Measurements from ENCODE around the gene SMARCC2. TPM values are rescaled to one million over a fixed set of nuclear protein-coding genes. Genes with fewer than 3 reads are reported as not detected.

Gene SMARCC2
- total RNA-seq (2022) (143 and 150 TPM in 2 replicates), Bru-seq, nascent RNA (percentile 92 among the genes with signal in this experiment), BruChase-seq, experiment 1, labeled RNA remaining after a 6-hour chase (percentile 99 among the genes with signal in this experiment), BruChase-seq, experiment 2, labeled RNA remaining after a 2-hour chase (percentile 99 among the genes with signal in this experiment)
- long read RNA-seq, full-length matches to known transcripts, result 27 of 74 reads
- long read RNA-seq, partial matches to known transcripts, result 26 of 74 reads
- long read RNA-seq, other reads (novel, unspliced or antisense), result 21 of 74 reads

- BruUV-seq (replicated peaks), result no TSS peak
- intact Hi-C loops (cut with micrococcal nuclease; ENCODE audit: unreplicated experiment), result loop anchor here (2.0 to 10.0 kb wide), 2 partner anchors 71 to 145 kb away; partner anchors contain the start of genes RPS26 and ZC3H10
Observed at GRCh38 chr12:56189099-56189917, at the start of gene SMARCC2. Gene SMARCC2 (minus strand): TSS chr12:56189483. CDS start chr12:56189461, 22 bp downstream.

GRCh38 chr12:56237552-56237951 is 48.3 kb upstream of the SMARCC2 start:
- H3K36me3 Mint-ChIP-seq (ENCODE audit: insufficient read depth, unreplicated experiment), result peaks cover 26% of the 10 kb centered on the region
- DNase-seq, result no peak
- H3K27me3 Mint-ChIP-seq (ENCODE audit: unreplicated experiment), result no peaks in the 10 kb centered on the region
- CTCF ChIA-PET, result interaction anchor here (0.6 kb wide), 1 partner anchor 236 kb away, joined by 3 read pairs; no protein-coding TSS in a partner anchor
- H3K4me3 Mint-ChIP-seq (ENCODE audit: low read depth, unreplicated experiment), result no peak overlapping the region
- no peaks in the 10 kb centered on the region for H3K9me3 Mint-ChIP-seq (ENCODE audit: low read depth, unreplicated experiment)
- no peaks in the 10 kb centered on the region for H3K4me1 Mint-ChIP-seq (ENCODE audit: low read depth, unreplicated experiment)
- no peak overlapping the region for H3K27ac Mint-ChIP-seq (ENCODE audit: unreplicated experiment)
- TF ChIP-seq CTCF (IDR thresholded peaks at IDR 0.05; ENCODE audit: unreplicated experiment), result no peak
- BruUV-seq (replicated peaks), result no TSS peak
- intact Hi-C loops (cut with micrococcal nuclease; ENCODE audit: unreplicated experiment), result no loop called here

More at GRCh38 chr12:56189099-56189917, at the start of gene SMARCC2:
- Mint-ChIP-seq H3K4me1 (ENCODE audit: low read depth, unreplicated experiment) (peaks cover 41% of the 10 kb centered on the region), H3K27me3 (ENCODE audit: unreplicated experiment) (no peaks in the 10 kb centered on the region), H3K4me3 (ENCODE audit: low read depth, unreplicated experiment) (peak within 1 kb of the TSS; percentile 89), H3K9me3 (ENCODE audit: low read depth, unreplicated experiment) (no peaks in the 10 kb centered on the region), H3K36me3 (ENCODE audit: insufficient read depth, unreplicated experiment) (peaks cover 53% of the 10 kb centered on the region), H3K27ac (ENCODE audit: unreplicated experiment) (peak within 1 kb of the TSS; percentile 98)
- CTCF ChIA-PET, result interaction anchor here (0.6 to 3.8 kb wide), 21 partner anchors 13 to 1862 kb away, joined by 3 to 53 read pairs (median 7); partner anchors contain the start of genes COQ10A, ESYT1, MYL6 and PA2G4
- DNase-seq, result peak; percentile 96
- TF ChIP-seq CTCF (IDR thresholded peaks at IDR 0.05; ENCODE audit: unreplicated experiment), result peak; percentile 94

- peaks cover 23% of the 10 kb centered on the region for H3K36me3 Mint-ChIP-seq (ENCODE audit: insufficient read depth, unreplicated experiment)
- no TSS peak for BruUV-seq (replicated peaks)
- TF ChIP-seq CTCF (IDR thresholded peaks at IDR 0.05; ENCODE audit: unreplicated experiment), result no peak
- H3K27me3 Mint-ChIP-seq (ENCODE audit: unreplicated experiment), result no peaks in the 10 kb centered on the region
- DNase-seq, result no peak
- intact Hi-C loops (cut with micrococcal nuclease; ENCODE audit: unreplicated experiment), result no loop called here
- CTCF ChIA-PET, result no interaction called here
- H3K4me1 Mint-ChIP-seq (ENCODE audit: low read depth, unreplicated experiment), result no peaks in the 10 kb centered on the region
- no peak overlapping the region for H3K4me3 Mint-ChIP-seq (ENCODE audit: low read depth, unreplicated experiment)
- H3K9me3 Mint-ChIP-seq (ENCODE audit: low read depth, unreplicated experiment), result no peaks in the 10 kb centered on the region
- H3K27ac Mint-ChIP-seq (ENCODE audit: unreplicated experiment), result no peak overlapping the region
Observed at GRCh38 chr12:56236985-56237384, 47.7 kb upstream of the SMARCC2 start.

GRCh38 chr12:56236091-56236490 is 46.8 kb upstream of the SMARCC2 start:
- peaks cover 15% of the 10 kb centered on the region for H3K36me3 Mint-ChIP-seq (ENCODE audit: insufficient read depth, unreplicated experiment)
- H3K4me1 Mint-ChIP-seq (ENCODE audit: low read depth, unreplicated experiment), result no peaks in the 10 kb centered on the region
- BruUV-seq (replicated peaks), result no TSS peak
- H3K4me3 Mint-ChIP-seq (ENCODE audit: low read depth, unreplicated experiment), result no peak overlapping the region
- intact Hi-C loops (cut with micrococcal nuclease; ENCODE audit: unreplicated experiment), result no loop called here
- no peaks in the 10 kb centered on the region for H3K27me3 Mint-ChIP-seq (ENCODE audit: unreplicated experiment)
- no peak overlapping the region for H3K27ac Mint-ChIP-seq (ENCODE audit: unreplicated experiment)
- CTCF ChIA-PET, result no interaction called here
- H3K9me3 Mint-ChIP-seq (ENCODE audit: low read depth, unreplicated experiment), result no peaks in the 10 kb centered on the region
- DNase-seq, result no peak
- no peak for TF ChIP-seq CTCF (IDR thresholded peaks at IDR 0.05; ENCODE audit: unreplicated experiment)
